Right ventricle myocardium inferior (tissue), 1 donor: ENCODE data around the gene POLD1. TPM values are rescaled to one million over a fixed set of nuclear protein-coding genes. Genes with fewer than 3 reads are reported as not detected.
"Not testable (repeated sequence)": the region's sequence is repeated elsewhere in the genome, so short reads cannot be mapped to it uniquely, and the experiment has no call there.

Experiments used
- ATAC-seq: fragments of 200-7000 bp; cut with Tn5 transposase; one replicate; pipeline ENCODE4 v1.9.1; 2020; ENCODE audit warnings: mild to moderate bottlenecking, moderate library complexity
- DNase-seq: peaks from one replicate; pipeline ENCODE4 v3.0.0; 2021; ENCODE audit errors: missing footprints
- intact Hi-C: fragments of 100-400 bp; cut with DNase I; formaldehyde crosslinking; loops from one replicate; pipeline ENCODE4 v1.11.0; 2022
- total RNA-seq: library from RNA; stranded (reverse); fragmentation: NEBNext Ultra II Directional; extraction: Animal tissue kit (Norgen Biotek cat#: 25700); gene quantifications from one replicate; pipeline ENCODE4 v1.2.1, GENCODE V29; 2021
- donor health status: DM: no; HTN: yes; CAD: no; lungs with severe emphysema.

The POLD1 gene
- total RNA-seq, 1 donor from 2014 or later, result 10.8 TPM

GRCh38 chr19:50383001-50383851, 921 bp upstream of the POLD1 start:
- ATAC-seq (no peak), DNase-seq (no peak)
- intact Hi-C loops, result loop anchor here (5.0 kb wide), 1 partner anchor 419 kb away; no protein-coding TSS in a partner anchor

GRCh38 chr19:50384685-50385535, 763 bp downstream of the POLD1 start:
- intact Hi-C loops, result loop anchor here (5.0 kb wide), 1 partner anchor 417 kb away; no protein-coding TSS in a partner anchor
- ATAC-seq (no peak), DNase-seq (no peak)

- intact Hi-C loops, result no loop called here
- DNase-seq (peak; percentile 75), ATAC-seq (no peak)
Measured at GRCh38 chr19:50387176-50387867, 3.2 kb downstream of the POLD1 start.

GRCh38 chr19:50387868-50388245, 3.7 kb downstream of the POLD1 start:
- no peak for ATAC-seq
- no peak for DNase-seq
- intact Hi-C loops, result no loop called here

GRCh38 chr19:50390295-50390694, 6.1 kb downstream of the POLD1 start:
- DNase-seq, intact Hi-C loops, ATAC-seq: not testable (repeated sequence)

- intact Hi-C loops, ATAC-seq, DNase-seq: not testable (repeated sequence)
Measured at GRCh38 chr19:50390952-50391351, 6.8 kb downstream of the POLD1 start.

GRCh38 chr19:50392759-50393158, 8.6 kb downstream of the POLD1 start:
- no peak for DNase-seq
- intact Hi-C loops, result no loop called here
- no peak for ATAC-seq

GRCh38 chr19:50393589-50393988, 9.4 kb downstream of the POLD1 start:
- ATAC-seq (no peak), DNase-seq (no peak)
- intact Hi-C loops, result no loop called here

- ATAC-seq, result no peak
- no peak for DNase-seq
- intact Hi-C loops, result no loop called here
Measured at GRCh38 chr19:50394017-50394416, 9.9 kb downstream of the POLD1 start.

- ATAC-seq (no peak), DNase-seq (no peak)
- intact Hi-C loops, result no loop called here
Measured at GRCh38 chr19:50398675-50399367, 14.7 kb downstream of the POLD1 start.

- DNase-seq (no peak), ATAC-seq (no peak)
- intact Hi-C loops, result no loop called here
Measured at GRCh38 chr19:50399368-50399745, 15.2 kb downstream of the POLD1 start.

- peak; percentile 8 for ATAC-seq
- intact Hi-C loops, result no loop called here
- no peak for DNase-seq
Measured at GRCh38 chr19:50401605-50402450, 17.7 kb downstream of the POLD1 start.

GRCh38 chr19:50402544-50403301, 18.6 kb downstream of the POLD1 start:
- intact Hi-C loops, result no loop called here
- peak; percentile 10 for ATAC-seq
- DNase-seq, result no peak

GRCh38 chr19:50406156-50406820, 22.1 kb downstream of the POLD1 start:
- DNase-seq (no peak), ATAC-seq (no peak)
- intact Hi-C loops, result no loop called here

GRCh38 chr19:50406829-50407228, 22.7 kb downstream of the POLD1 start:
- DNase-seq (no peak), ATAC-seq (no peak)
- intact Hi-C loops, result no loop called here

GRCh38 chr19:50409347-50409746, 25.2 kb downstream of the POLD1 start:
- DNase-seq (no peak), ATAC-seq (no peak)
- intact Hi-C loops, result no loop called here

GRCh38 chr19:50410109-50410508, 26.0 kb downstream of the POLD1 start:
- no peak for DNase-seq
- ATAC-seq, result no peak
- intact Hi-C loops, result no loop called here
